ENCODE data around the gene GALNT11.
"Not testable (repeated sequence)": the region's sequence is repeated elsewhere in the genome, so short reads cannot be mapped to it uniquely, and the experiment has no call there.

Gene GALNT11

GRCh38 chr7:152025077-152025936, at the start of gene GALNT11:
Gene GALNT11 (plus strand): TSS chr7:152025674. CDS start chr7:152094228, 68,554 bp downstream.
- in situ Hi-C loops (cut with MboI; ENCODE audit: low pct_unique_long_range_greater_than_20kb, low sequenced_read_pairs), result no loop called here

GRCh38 chr7:151978616-151979015, 46.9 kb upstream of the GALNT11 start:
- DNase-seq, result no peak
- in situ Hi-C loops (cut with MboI; ENCODE audit: low pct_unique_long_range_greater_than_20kb, low sequenced_read_pairs), result no loop called here

More at GRCh38 chr7:152025077-152025936, at the start of gene GALNT11:
- peak; percentile 84 for DNase-seq

- in situ Hi-C loops (cut with MboI; ENCODE audit: low pct_unique_long_range_greater_than_20kb, low sequenced_read_pairs), result no loop called here
- DNase-seq, result no peak
Measured at GRCh38 chr7:151981223-151981622, 44.3 kb upstream of the GALNT11 start.

DNA sequence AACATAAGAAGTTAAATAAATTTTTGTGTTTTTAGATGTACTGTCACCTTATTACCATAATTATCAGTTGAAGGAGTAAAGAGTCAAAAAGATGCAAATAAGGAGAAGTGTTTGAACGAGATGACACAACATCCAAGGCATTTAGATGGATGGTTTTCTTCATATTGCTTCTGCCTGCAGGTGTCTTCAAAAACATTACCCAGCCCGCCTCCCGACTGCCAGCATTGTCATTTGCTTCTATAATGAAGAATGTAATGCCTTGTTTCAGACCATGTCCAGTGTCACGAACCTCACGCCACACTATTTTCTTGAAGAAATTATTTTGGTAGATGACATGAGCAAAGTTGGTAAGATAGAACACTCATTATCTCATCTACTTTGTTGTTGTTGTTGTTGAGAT, 42.7 kb upstream of the GALNT11 start:
- in situ Hi-C loops (cut with MboI; ENCODE audit: low pct_unique_long_range_greater_than_20kb, low sequenced_read_pairs), result no loop called here
- DNase-seq, result no peak

DNA sequence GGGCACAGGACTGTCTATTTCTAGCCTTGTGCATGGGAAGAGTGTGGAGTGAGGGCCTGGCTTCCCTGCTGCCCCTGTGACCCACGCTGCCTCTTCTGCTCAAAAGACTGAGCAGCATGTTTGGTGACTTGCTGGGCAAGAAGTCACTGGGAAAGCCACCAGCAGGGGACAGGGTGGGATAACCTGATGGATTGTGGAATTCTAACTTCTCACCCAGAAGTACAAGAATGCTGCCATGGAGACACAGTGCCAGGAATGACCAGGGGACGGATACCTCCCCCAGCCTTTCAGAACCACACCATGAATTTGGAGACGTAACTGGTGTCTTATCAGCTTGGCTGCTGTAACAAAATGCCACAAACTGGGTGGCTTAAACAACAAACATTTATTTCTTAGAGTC, 40.9 kb upstream of the GALNT11 start:
- in situ Hi-C loops (cut with MboI; ENCODE audit: low pct_unique_long_range_greater_than_20kb, low sequenced_read_pairs), result no loop called here
- DNase-seq, result no peak

DNA sequence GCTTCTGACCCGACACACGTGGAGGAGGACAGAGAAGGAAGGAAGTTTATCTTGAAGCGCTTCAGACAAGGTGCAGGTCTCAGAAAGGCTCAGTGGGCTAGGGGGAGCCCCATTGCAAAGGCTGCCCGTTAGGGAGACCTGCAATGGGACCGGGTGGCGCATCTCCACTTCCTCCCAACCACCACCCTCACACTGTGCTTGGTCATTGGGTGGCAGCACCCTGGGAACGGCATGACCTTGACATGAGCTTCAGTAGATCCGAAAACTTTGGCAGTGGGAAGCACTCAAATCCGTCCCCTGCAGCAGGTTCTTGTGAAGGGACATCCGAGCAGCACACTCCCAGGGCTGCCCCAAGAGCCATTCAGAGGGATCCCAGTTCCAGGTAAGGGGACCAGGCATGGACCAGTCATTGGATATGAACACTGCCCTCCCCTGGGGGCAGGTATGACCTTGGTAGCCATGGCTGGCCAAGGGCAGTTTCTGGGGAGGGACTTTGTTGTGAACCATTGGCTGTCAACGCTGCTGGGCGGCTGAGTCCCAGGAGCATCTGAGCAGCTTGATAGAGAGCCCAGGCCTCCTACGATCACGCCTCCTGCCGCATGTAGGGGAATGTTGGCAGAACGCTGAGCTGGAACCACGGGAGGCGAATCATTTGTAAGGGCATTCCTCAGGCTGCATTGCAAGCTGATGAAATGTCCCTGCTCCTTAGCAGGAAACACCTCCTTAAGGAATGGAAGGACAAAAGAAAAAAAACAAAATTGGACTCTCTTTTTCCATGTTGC, 37.5 kb upstream of the GALNT11 start:
- no peak for DNase-seq
- in situ Hi-C loops (cut with MboI; ENCODE audit: low pct_unique_long_range_greater_than_20kb, low sequenced_read_pairs), result no loop called here

DNA sequence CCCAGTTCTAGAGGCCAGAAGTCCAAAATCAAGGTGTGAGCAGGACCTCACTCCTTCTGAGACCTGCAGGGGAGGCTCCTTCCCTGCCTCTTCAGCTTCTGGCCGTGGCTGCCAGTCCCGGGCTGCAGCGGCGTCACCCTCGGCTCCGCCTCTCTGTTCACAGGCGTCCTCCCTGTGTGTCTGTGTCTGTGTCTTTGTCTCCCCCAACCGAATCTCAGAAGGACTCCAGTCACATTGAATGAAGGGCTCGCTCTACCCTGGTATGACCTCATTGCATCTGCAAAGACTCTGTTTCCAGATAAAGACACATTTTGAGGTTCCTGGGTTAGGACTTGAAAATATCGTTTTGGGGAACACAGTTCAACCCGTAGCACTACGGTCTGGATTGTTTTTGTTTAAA, 33.1 kb upstream of the GALNT11 start:
- in situ Hi-C loops (cut with MboI; ENCODE audit: low pct_unique_long_range_greater_than_20kb, low sequenced_read_pairs), result no loop called here

GRCh38 chr7:151993977-151994676, 31.3 kb upstream of the GALNT11 start:
- in situ Hi-C loops (cut with MboI; ENCODE audit: low pct_unique_long_range_greater_than_20kb, low sequenced_read_pairs), result no loop called here
- DNase-seq, result no peak

More for the DNA sequence above, 33.1 kb upstream of the GALNT11 start:
- DNase-seq, result peak; percentile 75

DNA sequence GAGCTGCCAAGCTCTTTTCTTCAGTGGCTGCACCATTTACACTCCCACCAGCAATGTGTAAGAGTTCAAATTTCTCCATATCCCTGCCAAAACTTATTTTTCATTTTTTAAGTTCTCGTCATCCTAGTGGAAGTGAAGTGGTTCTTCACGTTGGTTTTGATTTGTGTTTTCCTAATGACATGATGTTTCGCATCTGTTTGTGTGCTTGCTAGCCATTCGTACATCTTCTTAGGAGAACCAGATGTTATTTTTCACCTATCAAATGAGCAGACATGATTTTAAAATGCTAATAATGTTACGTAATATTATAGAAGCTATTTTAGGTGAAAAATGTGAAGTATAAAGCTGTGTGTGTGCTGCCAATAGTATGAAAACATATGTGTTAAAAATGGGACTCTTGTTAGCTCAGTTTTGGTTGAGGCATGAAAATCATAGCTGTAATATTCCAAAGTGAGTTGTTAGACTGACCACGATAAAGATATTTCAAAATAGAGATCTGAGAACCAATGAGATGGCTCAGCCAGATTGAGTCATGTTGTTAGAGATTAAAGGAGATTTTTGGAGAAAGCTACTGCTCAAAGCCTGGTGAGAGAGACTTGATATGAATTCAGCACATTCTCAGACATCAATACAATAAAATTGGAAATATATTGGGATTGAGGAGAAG, 25.9 kb upstream of the GALNT11 start:
- no peak for DNase-seq
- in situ Hi-C loops (cut with MboI; ENCODE audit: low pct_unique_long_range_greater_than_20kb, low sequenced_read_pairs), result no loop called here

GRCh38 chr7:152000191-152000590, 25.3 kb upstream of the GALNT11 start:
- no peak for DNase-seq
- in situ Hi-C loops (cut with MboI; ENCODE audit: low pct_unique_long_range_greater_than_20kb, low sequenced_read_pairs), result no loop called here

DNA sequence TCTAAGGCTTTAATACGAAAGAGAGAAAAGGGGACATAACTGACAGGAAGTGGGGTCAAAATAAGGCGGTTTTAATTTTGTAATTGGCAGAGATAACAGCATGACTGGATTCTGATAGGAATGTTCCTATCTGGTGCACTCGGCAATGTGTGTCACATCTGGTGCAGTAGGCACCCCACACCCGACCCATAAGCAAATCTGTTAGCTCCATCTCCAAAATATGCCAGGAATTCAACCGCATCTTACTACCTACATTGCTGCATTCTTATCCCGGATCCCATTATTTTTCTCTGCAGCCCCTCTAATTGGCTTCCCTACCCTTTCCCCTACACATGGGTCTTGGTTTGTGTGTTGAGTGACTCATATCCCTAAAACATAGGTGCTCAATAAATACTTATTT, 19.1 kb upstream of the GALNT11 start:
- DNase-seq, result no peak
- in situ Hi-C loops (cut with MboI; ENCODE audit: low pct_unique_long_range_greater_than_20kb, low sequenced_read_pairs), result no loop called here

DNA sequence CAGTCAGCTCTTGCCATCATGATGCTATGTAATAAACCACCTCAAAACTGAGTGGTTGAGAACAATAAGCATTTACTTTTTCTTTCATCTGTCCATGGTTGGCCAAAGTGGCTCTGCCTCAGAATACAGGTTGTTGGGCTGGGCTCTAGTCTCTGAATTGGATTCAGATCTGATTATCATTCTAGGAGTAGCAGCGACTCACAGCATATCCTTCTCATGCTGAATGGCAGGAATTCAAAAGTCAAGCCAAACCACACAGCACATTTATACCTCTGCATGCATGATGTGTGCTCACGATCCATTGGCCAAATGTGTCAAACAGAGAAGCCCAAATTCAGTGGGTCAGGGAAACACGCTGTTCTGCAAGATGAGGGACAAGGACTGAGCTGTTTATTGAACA, 13.6 kb upstream of the GALNT11 start:
- in situ Hi-C loops (cut with MboI; ENCODE audit: low pct_unique_long_range_greater_than_20kb, low sequenced_read_pairs), result no loop called here
- DNase-seq, result no peak

DNA sequence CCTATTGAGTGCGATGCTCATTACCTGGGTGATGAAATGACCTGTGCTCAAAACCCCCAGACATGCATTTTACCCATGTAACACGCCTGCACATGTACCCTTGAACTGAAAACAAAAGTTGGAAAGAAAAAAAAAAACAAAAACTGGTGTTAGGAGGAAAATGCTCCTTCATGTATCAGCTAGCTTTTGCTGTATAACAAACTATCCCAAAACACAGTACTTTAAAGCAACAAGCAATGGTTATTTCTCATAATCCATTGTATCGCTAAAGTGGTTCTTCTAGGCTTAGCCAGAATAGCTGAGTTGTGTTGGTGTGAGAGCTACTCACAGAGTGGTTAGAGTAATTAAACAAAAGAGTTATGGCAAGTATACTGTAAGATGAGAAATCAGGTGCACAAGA, 12.2 kb upstream of the GALNT11 start:
- no peak for DNase-seq
- in situ Hi-C loops (cut with MboI; ENCODE audit: low pct_unique_long_range_greater_than_20kb, low sequenced_read_pairs), result no loop called here

- DNase-seq, result no peak
- in situ Hi-C loops (cut with MboI; ENCODE audit: low pct_unique_long_range_greater_than_20kb, low sequenced_read_pairs), result no loop called here
Measured at GRCh38 chr7:152013974-152014373, 11.5 kb upstream of the GALNT11 start.

DNA sequence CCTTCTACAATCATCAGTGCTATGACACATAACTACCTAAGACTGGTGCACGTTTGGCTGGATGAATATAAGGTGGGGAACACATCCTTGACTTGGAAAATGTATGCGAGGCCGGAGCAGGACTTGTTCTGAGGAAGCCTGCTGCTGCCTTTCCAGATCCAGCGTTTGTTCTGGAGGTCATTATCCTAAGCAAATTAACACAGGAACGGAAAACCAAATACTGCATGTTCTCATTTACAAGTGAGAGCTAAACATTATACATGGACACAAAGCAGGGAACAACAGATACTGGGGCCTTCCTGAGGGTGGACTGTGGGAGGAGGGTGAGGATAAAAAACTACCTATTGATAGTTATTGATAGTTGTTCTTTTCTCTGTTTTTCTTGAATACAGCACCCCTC, 10.8 kb upstream of the GALNT11 start:
- DNase-seq, result no peak
- in situ Hi-C loops (cut with MboI; ENCODE audit: low pct_unique_long_range_greater_than_20kb, low sequenced_read_pairs), result no loop called here

DNA sequence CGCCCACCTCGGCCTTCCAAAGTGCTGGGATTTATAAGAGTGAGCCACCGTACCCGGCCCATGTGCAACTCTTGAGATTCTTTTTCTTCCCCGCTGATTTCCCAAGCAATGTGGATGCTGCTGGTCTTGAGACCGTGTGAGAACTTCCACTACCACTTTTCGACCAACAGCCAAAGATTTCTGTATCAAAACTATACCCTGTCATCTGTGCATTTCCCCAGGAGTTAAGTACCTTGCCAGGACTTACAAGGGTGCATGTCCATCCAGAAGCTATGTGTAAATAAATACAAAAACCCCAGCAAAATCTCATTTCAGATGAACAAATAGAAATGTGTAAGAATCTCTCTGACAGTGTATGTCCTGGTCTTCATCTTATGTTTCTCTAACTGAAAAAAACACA, 9.9 kb upstream of the GALNT11 start:
- in situ Hi-C loops (cut with MboI; ENCODE audit: low pct_unique_long_range_greater_than_20kb, low sequenced_read_pairs), result no loop called here
- no peak for DNase-seq

DNA sequence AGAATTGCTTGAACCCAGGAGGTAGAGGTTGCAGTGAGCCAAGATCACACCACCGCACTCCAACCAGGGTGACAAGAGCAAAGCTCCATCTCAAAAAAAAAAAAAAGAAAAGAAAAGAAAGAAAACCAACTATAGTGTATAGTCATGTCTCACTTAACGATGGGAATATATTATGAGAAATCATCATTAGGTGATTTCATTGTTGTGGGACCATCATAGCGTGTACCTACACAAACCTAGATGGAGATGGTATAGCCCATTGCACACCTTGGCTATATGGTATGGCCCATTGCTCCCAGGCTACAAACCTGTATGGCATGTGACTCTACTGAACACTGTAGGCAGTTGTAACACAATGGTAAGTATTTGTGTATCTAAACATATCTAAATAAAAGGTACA, 8.5 kb upstream of the GALNT11 start:
- in situ Hi-C loops (cut with MboI; ENCODE audit: low pct_unique_long_range_greater_than_20kb, low sequenced_read_pairs), result no loop called here

DNA sequence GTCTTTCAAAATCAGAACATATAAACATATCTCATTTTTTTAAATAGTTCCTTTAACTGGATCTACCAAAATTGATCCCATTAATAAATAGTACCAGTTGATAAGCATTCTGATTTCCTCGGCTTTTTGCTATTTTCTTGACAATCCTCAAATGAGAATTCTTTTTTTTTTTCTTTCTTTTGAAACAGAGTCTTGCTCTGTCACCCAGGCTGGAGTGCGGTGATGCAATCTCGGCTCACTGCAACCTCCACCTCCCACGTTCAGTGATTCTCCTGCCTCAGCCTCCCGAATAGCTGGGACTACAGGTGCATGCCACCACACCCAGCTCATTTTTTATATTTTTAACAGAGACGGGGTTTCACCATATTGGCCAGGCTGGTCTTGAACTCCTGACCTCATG, 7.8 kb upstream of the GALNT11 start:
- DNase-seq; in situ Hi-C loops (cut with MboI; ENCODE audit: low pct_unique_long_range_greater_than_20kb, low sequenced_read_pairs): not testable (repeated sequence)

More for the DNA sequence above, 8.5 kb upstream of the GALNT11 start:
- no peak for DNase-seq

DNA sequence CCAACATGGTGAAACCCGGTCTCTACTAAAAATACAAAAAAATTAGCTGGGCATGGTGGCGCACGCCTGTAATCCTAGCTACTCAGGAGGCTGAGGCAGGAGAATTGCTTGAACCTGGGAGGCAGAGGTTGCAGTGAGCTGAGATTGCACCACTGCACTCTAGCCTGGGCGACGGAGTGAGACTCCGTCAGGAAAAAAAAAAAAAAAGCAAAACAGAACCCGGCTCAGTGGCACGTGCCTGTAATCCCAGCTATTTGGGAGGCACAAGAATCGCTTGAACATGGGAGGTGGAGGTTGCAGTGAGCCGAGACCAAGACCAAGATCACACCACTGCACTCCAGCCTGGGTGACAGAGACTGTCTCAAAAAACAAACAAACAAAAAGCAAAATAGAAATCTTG, 3.7 kb upstream of the GALNT11 start:
- DNase-seq; in situ Hi-C loops (cut with MboI; ENCODE audit: low pct_unique_long_range_greater_than_20kb, low sequenced_read_pairs): not testable (repeated sequence)
